Neutrophil (primary cell): ENCODE data around the gene NFE2L2.

ENCODE experiments used
- H3K27ac ChIP-seq: fragments of 200-600 bp; sonication (generic); 2 replicates; pipeline ENCODE4 v1.5.1; 2016; ENCODE audit warnings: mild to moderate bottlenecking, moderate library complexity
- H3K27me3 ChIP-seq: fragments of 200-600 bp; sonication (generic); 2 replicates; pipeline ENCODE4 v1.6.0; 2016; ENCODE audit warnings: mild to moderate bottlenecking
- H3K36me3 ChIP-seq: fragments of 200-600 bp; sonication (generic); 2 replicates; pipeline ENCODE4 v1.5.1; 2017
- H3K4me1 ChIP-seq, 2 experiments: fragments of 200-600 bp in 1 of 2; sonication (generic) in 1 of 2; 1 replicate in 1 of 2; 2 replicates in 1 of 2; pipeline versions ENCODE4 v1.5.1 to v1.6.1; 2013 to 2016; ENCODE audit warnings: low read depth in 1 of 2, low read length in 1 of 2, mild to moderate bottlenecking in 1 of 2, moderate library complexity in 1 of 2; ENCODE audit not compliant: control insufficient read depth in 1 of 2, insufficient read depth in 1 of 2
- H3K4me3 ChIP-seq, 2 experiments: fragments of 200-600 bp in 1 of 2; sonication (generic) in 1 of 2; 1 replicate in 1 of 2; 2 replicates in 1 of 2; pipeline ENCODE4 v1.5.1; 2013 to 2016; ENCODE audit warnings: low read depth in 1 of 2, low read length in 1 of 2, mild to moderate bottlenecking in 1 of 2, moderate library complexity in 1 of 2
- H3K9me3 ChIP-seq: fragments of 200-600 bp; sonication (generic); 2 replicates; pipeline ENCODE4 v1.5.1; 2016
- CTCF ChIP-seq: fragments of 200-600 bp; sonication (generic); IDR thresholded peaks from 2 replicates; pipeline ENCODE4 v1.5.1; 2016; ENCODE audit warnings: antibody characterized with exemption

NFE2L2 gene

DNA sequence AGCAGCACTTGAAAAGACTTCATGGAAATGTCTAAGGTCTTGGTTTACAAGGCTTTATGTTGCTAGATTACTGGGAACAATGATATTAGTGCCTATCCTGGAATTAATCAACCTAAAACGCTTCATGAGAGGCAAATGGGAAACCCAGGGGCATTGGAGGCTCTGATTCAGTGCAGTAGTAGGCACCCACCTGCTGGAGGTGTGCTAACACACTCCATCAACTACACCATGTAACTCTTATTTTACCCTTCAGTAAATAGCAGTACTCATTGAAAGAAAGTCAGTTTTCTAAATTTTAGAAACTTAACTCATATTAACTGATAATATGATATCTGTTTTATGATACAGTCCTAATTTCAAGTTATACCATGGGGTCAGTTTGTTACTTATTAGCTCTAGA lies 69.3 kb downstream of the NFE2L2 start:
- Histone ChIP-seq H3K36me3 (no peaks in the 10 kb centered on the region), H3K4me1 (no peaks in the 10 kb centered on the region), H3K9me3 (no peaks in the 10 kb centered on the region), H3K27ac (no peak overlapping the region), H3K27me3 (no peaks in the 10 kb centered on the region), H3K4me3 (no peak overlapping the region)
- no peak for TF ChIP-seq CTCF

DNA sequence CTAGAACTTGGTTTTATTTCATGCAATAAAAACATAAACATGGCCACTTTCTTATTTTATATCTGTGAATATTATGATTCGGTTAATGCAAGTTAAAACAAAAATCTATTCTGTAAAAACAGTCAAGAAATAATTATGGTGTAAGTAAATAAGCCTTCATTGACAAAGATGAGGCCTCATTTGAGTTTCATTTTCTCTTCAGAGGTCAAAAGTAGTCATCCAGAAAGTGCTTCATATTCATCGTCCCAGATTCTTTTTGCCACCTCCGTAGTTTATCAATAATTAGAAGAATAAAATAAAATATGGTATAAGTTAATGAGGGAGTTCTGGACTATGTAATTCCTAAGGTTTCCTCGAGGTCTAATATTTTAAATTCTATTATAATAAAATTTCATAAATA lies 71.3 kb downstream of the NFE2L2 start:
- no peaks in the 10 kb centered on the region for H3K36me3 ChIP-seq
- H3K27ac ChIP-seq = no peak overlapping the region
- no peaks in the 10 kb centered on the region for H3K4me1 ChIP-seq
- no peak for TF ChIP-seq CTCF
- no peaks in the 10 kb centered on the region for H3K27me3 ChIP-seq
- H3K4me3 ChIP-seq = no peak overlapping the region
- no peaks in the 10 kb centered on the region for H3K9me3 ChIP-seq

DNA sequence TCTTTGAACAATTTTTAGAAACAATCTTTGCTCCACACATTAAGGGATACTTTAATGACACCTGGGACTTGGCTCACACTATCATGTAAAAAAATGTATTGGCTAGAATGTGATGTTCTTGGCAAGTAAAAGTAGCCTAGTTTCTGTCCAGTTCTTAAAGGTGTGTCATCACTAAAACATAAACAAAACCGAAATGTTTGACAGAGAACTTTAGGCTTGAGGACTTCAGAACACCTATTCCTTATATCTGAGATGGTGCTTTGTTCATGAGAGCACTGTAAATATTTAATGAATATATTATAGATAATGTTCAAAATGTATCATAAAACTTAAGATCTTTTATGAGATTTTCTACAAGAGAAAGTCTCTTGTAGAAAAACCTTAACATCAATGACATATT lies 71.7 kb downstream of the NFE2L2 start:
- TF ChIP-seq CTCF = no peak

DNA sequence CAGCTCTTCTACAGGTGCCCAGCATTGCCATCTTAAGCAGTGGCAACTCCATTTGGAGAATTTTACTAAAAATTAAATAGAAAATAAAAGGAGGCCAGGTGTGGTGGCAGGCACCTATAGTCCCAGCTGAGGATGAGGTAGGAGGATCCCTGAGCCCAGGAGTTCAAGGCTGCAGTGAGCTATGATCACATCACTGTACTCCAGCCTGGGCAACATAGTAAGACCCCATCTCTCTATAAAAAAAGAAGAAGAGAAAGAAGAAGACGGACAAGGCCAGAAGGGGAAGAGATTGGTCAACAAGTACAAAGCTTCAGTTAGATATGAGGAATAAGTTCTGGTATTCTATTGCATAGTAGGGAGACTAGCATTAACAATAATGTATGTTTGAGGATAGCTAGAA lies 73.6 kb downstream of the NFE2L2 start:
- Histone ChIP-seq H3K4me3 (no peak overlapping the region), H3K4me1 (no peaks in the 10 kb centered on the region), H3K27me3 (no peaks in the 10 kb centered on the region), H3K36me3 (no peaks in the 10 kb centered on the region), H3K9me3 (no peaks in the 10 kb centered on the region), H3K27ac (no peak overlapping the region)
- no peak for TF ChIP-seq CTCF

More for the DNA sequence above, 71.7 kb downstream of the NFE2L2 start:
- Histone ChIP-seq H3K9me3 (no peaks in the 10 kb centered on the region), H3K27me3 (no peaks in the 10 kb centered on the region), H3K4me3 (no peak overlapping the region), H3K27ac (no peak overlapping the region), H3K4me1 (no peaks in the 10 kb centered on the region), H3K36me3 (no peaks in the 10 kb centered on the region)

DNA sequence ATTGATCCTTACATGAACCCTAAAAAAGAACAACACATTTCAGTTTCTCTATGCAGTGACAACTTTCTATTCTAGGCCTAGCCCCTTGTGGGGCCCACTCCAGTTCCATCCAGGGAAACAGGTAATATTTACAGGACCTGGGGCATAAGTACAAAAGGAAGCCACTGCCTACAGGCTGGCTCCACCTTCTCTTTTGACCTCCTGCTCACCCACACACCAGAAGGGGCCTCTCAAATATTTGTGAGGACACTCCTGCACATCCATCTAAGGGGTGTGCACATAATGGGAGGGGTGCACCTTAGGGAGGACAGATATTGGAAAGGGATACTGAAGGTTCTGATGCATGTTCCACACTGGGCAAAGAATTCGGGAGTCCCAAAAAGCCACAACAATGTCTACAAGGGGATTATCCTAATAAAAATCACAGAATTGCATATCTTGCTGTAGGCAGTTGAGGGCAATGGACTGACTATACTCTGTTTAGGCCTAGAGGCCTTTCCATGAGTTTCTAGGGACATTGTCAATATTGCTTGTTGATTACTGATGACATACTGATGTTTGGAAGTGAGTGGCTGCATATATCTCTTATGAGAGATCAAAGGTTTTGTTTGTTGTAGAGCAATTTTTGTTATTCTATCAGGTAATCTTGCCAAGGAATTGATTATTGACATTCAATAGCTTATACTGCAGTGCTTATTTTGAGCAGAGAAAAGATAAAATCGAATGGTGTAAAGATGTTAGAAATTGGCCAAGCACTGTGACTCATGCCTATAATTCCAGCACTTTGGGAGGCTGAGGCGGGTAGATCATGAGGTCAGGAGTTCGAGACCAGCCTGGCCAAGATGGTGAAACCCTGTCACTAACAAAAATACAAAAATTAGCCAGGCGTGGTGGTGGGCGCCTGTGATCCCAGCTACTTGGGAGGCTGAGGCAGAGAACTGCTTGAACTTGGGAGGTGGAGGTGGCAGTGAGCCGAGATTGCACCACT lies 75.8 kb downstream of the NFE2L2 start:
- H3K36me3 ChIP-seq = no peaks in the 10 kb centered on the region
- H3K27ac ChIP-seq = no peak overlapping the region
- no peak overlapping the region for H3K4me3 ChIP-seq
- no peak for TF ChIP-seq CTCF
- no peaks in the 10 kb centered on the region for H3K27me3 ChIP-seq
- no peaks in the 10 kb centered on the region for H3K4me1 ChIP-seq
- no peaks in the 10 kb centered on the region for H3K9me3 ChIP-seq
